ENCODE results near the gene ZNF587B. TPM values are rescaled to one million over a fixed set of nuclear protein-coding genes. Genes with fewer than 3 reads are reported as not detected.
"Not testable (repeated sequence)": the region's sequence is repeated elsewhere in the genome, so short reads cannot be mapped to it uniquely, and the experiment has no call there.

ZNF587B gene
- total RNA-seq, 1 donor from 2014 or later: 35.1 TPM

DNA sequence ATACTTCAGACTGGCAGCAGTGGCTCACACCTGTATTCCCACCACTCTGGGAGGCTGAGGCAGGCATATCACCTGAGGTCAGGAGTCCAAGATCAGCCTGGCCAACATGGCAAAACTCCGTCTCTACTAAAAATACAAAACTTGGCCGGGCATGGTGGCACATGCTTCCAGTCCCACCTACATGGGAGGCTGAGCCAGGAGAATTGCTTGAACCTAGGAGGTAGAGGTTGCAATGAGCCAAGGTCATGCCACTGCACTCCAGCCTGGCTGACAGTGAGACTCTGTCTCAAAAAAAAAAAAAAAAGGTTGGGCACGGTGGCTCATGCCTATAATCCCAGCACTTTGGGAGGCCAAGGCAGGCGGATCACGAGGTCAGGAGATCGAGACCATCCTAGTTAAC, 39.6 kb downstream of the ZNF587B start:
- DNase-seq (ENCODE audit: low read depth): not testable (repeated sequence)

DNA sequence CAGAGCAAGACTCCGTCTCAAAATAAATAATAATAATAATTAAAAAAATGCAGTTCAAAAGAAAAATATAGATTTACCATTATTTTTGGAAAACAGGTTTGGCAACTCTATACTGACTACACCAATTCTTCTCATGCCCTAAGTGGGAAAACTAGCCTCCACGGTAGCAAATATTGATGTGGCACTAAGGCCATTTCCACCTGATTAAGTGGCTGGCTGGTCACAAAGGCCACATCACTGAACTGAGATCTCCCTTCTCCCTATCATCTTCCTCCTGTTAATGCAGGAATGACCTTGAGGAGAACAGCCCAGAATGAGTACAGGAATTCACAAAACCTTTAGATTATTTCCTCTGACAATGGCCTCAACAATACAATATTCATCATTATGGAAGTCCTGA, 40.1 kb downstream of the ZNF587B start:
- DNase-seq (ENCODE audit: low read depth): no peak

DNA sequence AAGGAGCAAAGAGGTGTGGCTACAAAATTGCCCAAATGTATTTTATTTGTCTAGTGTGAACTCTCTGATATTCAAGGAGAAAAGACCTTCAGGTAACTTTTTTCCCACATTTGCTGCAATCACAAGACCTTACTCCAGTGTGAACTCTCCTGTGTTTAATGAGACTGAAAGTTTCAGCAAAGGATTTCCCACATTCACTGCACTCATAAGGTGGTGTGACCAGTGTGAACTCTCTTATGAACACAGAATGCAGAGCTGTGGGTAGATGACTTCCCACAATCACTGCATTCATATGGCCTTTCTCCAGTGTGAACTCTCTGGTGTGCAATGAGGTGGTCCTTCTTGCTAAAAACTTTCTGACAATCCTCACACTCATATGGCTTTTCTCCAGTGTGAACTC, 42.4 kb downstream of the ZNF587B start:
- no peak for DNase-seq (ENCODE audit: low read depth)

DNA sequence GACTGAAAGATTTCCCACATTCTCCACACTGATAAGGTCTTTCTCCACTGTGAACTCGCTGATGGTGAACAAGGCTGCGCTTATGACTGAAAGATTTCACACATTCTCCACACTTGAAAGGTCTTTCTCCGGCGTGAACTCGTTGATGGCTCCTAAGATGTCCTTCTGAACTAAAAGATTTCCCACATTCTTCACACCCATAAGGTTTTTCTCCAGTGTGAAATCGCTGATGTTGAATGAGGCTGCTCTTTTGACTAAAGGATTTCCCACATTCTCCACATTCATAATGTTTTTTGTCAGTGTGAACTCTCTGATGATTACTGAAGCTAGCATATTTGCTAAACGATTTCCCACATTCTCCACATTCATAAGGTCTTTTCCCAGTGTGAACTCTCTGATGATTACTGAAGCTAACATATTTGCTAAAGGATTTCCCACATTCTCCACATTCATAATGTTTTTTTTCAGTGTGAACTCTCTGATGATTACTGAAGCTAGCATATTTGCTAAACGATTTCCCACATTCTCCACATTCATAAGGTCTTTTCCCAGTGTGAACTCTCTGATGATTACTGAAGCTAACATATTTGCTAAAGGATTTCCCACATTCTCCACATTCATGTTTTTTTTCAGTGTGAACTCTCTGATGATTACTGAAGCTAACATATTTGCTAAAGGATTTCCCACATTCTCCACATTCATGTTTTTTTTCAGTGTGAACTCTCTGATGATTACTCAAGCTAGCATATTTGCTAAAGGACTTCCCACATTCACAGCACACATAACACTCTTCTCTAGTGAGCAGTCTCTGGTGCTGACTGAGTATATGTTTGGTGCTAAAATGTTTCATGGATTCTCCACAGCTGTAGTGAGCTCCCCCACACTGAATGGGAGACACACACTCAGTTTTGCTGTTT, 44.0 kb downstream of the ZNF587B start:
- DNase-seq (ENCODE audit: low read depth): not testable (repeated sequence)

DNA sequence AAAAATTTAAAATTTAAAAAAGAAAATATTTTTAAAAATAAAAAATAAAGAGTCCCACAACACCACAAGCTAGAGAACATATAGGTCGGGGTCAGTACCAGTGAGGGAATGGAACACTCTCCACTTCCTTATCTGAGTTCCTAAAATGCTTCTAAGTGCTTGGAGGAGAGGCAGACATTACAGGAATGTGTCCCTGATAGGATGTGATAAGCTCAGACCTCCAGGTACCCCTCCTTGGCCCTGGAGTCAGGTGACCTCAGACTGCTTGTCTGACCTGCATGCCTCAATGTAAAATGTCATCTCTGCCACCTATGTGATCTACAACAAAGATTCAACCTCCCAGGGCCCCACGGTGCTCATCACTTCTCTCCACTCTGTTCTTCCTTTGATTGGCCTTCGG, 55.9 kb downstream of the ZNF587B start:
- DNase-seq (ENCODE audit: low read depth): no peak

DNA sequence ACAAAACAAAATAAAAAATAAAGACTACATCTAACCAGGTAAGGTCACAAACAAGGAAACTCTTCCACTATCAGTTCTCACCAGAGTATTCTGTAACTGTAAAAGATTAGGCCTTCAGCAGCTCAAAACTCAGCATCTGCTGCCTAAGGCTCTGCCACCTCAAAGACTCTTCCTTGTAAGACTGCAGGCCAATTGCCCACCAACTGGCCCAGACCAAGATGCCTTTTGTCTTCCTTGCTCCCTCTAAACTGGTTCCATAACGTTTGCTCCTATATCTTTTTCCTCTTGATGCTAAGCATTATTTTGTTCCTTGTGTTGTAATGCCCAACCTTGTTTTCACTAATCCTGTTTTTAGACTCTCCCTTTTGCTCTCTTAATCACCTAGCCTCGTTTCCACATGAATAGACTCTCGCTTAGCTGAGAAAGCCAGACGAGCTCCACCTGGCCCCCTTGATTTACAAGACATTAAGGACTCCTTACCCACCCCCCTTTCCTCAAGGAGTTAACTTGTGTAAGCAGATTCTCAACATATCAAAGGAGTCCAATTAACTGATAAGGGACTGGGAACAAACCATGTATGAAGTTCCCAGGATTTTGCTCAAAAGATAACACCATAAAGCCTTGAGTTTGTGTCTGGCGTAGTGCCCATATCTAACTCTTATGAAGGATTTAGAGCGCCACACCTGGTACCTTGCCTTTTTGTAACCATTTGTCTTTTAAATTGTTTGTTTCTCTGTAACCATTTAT, 57.3 kb downstream of the ZNF587B start:
- peak; percentile 21 for DNase-seq (ENCODE audit: low read depth)

DNA sequence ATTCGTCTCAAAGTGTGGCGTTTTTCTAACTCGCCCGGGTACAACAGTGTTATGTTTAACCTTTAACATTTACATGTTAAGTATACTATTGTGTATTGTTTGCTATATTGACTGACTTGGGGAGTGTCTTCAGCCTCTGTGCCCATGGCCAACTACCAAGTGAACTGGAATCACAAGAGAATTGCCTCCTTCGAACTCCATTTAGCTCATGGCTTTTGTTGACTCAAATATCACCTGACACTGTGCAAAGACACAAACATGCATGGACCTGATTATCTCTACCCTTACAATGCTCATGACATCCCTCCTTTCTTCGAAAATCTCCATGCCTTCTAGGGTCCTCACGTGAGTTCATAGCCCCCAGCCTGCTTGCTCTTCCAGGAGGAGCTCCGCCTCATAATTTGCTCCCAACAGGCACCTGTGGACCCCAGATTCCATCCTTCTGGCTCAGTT, 58.0 kb downstream of the ZNF587B start:
- peak; percentile 19 for DNase-seq (ENCODE audit: low read depth)

DNA sequence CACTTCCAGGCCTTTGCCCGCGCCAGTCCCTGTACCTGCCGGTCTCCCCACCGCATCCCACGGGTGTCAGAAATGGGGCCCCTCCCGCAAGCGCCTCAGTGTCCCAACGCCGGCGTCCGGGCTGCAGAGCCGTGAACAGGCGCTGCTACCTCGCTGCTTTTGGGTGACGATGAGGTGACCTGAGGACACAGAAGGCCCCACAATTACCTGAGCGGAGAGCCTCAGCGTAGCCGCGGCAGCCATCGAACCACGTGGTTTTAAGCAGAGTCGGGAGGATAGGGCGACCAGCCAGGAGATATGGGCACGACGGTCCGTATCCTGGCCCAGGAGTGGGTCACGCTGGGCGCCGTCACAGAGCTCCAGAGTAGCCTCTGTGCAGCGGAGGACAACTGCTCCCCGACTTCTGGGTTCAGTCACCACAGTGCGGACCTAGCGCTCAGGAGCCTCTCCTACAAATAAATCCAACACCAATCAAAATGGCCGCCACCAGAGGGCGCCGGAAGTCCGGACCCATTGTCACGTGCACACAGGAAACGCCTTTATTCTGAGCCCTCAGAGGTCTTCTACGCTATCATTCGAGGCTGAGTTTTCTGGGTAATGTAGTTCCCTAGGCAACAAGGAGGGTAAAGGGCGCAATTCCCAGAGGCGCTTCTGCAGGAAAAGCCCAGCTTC, 58.6 kb downstream of the ZNF587B start, which contains the start of gene ZNF814:
TSS of gene ZNF814 (minus strand) at position 478 of the 672 bp plus-strand sequence. CDS start at position 243, 235 bp downstream.
- peak; percentile 76 for DNase-seq (ENCODE audit: low read depth)

DNA sequence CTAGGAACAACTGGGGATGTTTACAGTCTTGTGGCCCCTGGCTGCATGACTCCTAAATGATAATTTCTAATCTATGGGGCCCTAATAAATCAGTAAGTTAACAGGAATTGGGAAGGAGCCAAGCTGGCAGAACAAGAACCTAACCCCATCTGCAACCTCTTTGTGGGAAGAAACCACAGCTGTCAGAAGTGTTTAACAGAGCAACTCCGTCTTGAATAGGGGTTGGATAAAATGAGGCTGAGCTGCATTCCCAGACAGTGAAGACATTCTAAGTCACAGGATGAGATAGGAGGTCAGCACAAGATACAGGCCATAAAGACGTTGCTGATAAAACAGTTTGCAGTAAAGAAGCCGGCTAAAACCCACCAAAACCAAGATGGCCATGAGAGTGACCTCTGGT, 60.6 kb downstream of the ZNF587B start:
- peak; percentile 26 for DNase-seq (ENCODE audit: low read depth)

Other genes starting within 250 kb of the ZNF587B start
- 5.0 and 8.3 TPM in 2 replicates for gene ZIK1, start 246.2 kb upstream of the ZNF587B start, total RNA-seq
- gene ZNF530, start 230.4 kb upstream of the ZNF587B start, total RNA-seq: 3.8 and 11.8 TPM in 2 replicates
- gene ZNF134, start 216.1 kb upstream of the ZNF587B start, total RNA-seq: 15.6 and 23.8 TPM in 2 replicates
- gene ZNF211, start 197.1 kb upstream of the ZNF587B start, total RNA-seq: 7.8 and 17.2 TPM in 2 replicates
- not detected in 2 replicates for gene ZSCAN4, start 161.4 kb upstream of the ZNF587B start, total RNA-seq
- gene ZNF551, start 148.3 kb upstream of the ZNF587B start, total RNA-seq: 6.8 and 8.6 TPM in 2 replicates
- gene ZNF154, start 121.1 kb upstream of the ZNF587B start, total RNA-seq: 1.7 and 4.2 TPM in 2 replicates
- gene ZNF671, start 102.7 kb upstream of the ZNF587B start, total RNA-seq: 5.9 and 10.5 TPM in 2 replicates
- 13.2 and 18.5 TPM in 2 replicates for gene ZNF776, start 83.5 kb upstream of the ZNF587B start, total RNA-seq
- gene ZNF586, start 60.6 kb upstream of the ZNF587B start, total RNA-seq: 16.2 and 18.1 TPM in 2 replicates
- 11.8 and 17.7 TPM in 2 replicates for gene ZNF552, start 15.4 kb upstream of the ZNF587B start, total RNA-seq
- gene ZNF587, start 19.6 kb downstream of the ZNF587B start, total RNA-seq: 29.0 and 75.3 TPM in 2 replicates
- 5.2 and 8.7 TPM in 2 replicates for gene ZNF814, start 58.7 kb downstream of the ZNF587B start, total RNA-seq
- 8.3 and 28.5 TPM in 2 replicates for gene ZNF417, start 86.3 kb downstream of the ZNF587B start, total RNA-seq
- 3.6 and 7.2 TPM in 2 replicates for gene ZNF418, start 105.1 kb downstream of the ZNF587B start, total RNA-seq
- gene ZNF256, start 117.4 kb downstream of the ZNF587B start, total RNA-seq: 3.5 and 6.8 TPM in 2 replicates
- gene C19orf18, start 144.2 kb downstream of the ZNF587B start, total RNA-seq: 0.15 TPM in 1 of 2 replicates, not detected in the other
- 9.6 and 19.9 TPM in 2 replicates for gene ZNF606, start 172.5 kb downstream of the ZNF587B start, total RNA-seq
- not detected in 2 replicates for gene ZSCAN1, start 203.7 kb downstream of the ZNF587B start, total RNA-seq
- gene ZNF135, start 229.0 kb downstream of the ZNF587B start, total RNA-seq: 2.3 and 7.7 TPM in 2 replicates